ENCODE measurements around the gene SLC13A1. TPM values are rescaled to one million over a fixed set of nuclear protein-coding genes. Genes with fewer than 3 reads are reported as not detected.

Gene SLC13A1
- total and polyA plus RNA-seq, 10 donors = not detected

GRCh38 chr7:123131961-123132360, 67.8 kb downstream of the SLC13A1 start:
- 71 to 90% (median 80%) methylated on average over 1 of the region's 1 CpG for WGBS, 5 donors
- TF ChIP-seq POLR2AphosphoS5 (IDR thresholded peaks at IDR 0.05) (no peak), POLR2A (IDR thresholded peaks at IDR 0.05) (no peak), CTCF (IDR thresholded peaks at IDR 0.05 in 8 of 11, conservative IDR thresholded peaks at IDR 0.05 in 3 of 11) (no peak)
- no peaks in the 10 kb centered on the region for H3K4me1 ChIP-seq
- H3K27ac ChIP-seq = no peak overlapping the region
- H3K9me3 ChIP-seq = peaks cover 0 to 3% (median 0%) of the 10 kb centered on the region in 8 donors
- intact Hi-C loops (cut with DNase I; ENCODE audit: low total_unique reads) = no loop called here
- no peak overlapping the region for H3K4me3 ChIP-seq
- H3K27me3 ChIP-seq (replicated peaks in 1 of 7) = no peaks in the 10 kb centered on the region
- H3K36me3 ChIP-seq = no peaks in the 10 kb centered on the region
- DNase-seq = no peak

DNA sequence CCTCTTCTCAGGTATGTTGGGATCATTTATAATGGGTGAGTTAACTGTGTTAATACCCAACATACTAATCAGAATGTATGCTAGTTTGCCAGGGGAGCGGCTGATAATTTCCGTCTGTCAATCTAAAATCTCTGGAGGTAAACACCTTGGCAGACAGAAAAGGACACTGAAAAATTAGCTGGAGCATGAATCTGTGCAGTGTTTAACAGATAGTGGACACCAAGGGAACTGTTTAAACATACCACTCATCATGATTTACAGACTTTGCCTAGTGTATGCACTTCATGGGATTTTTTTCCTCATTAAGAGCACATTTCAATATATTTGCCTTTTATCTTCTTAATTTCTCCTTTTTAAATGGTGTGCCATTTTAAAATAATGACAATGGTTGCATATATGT, 68.2 kb downstream of the SLC13A1 start:
- Histone ChIP-seq H3K4me3 (no peak overlapping the region), H3K9me3 (peaks cover 0 to 3% (median 0%) of the 10 kb centered on the region in 8 donors), H3K4me1 (no peaks in the 10 kb centered on the region), H3K36me3 (no peaks in the 10 kb centered on the region), H3K27me3 (replicated peaks in 1 of 7) (no peaks in the 10 kb centered on the region), H3K27ac (no peak overlapping the region)
- 29 to 61% (median 49%) methylated on average over 2 of the region's 2 CpGs for WGBS, 5 donors
- DNase-seq = no peak
- TF ChIP-seq POLR2AphosphoS5 (IDR thresholded peaks at IDR 0.05) (no peak), POLR2A (IDR thresholded peaks at IDR 0.05) (no peak), CTCF (IDR thresholded peaks at IDR 0.05 in 8 of 11, conservative IDR thresholded peaks at IDR 0.05 in 3 of 11) (no peak)
- intact Hi-C loops (cut with DNase I; ENCODE audit: low total_unique reads) = no loop called here

GRCh38 chr7:123131140-123131539, 68.6 kb downstream of the SLC13A1 start:
- no peak for TF ChIP-seq CTCF (IDR thresholded peaks at IDR 0.05 in 8 of 11, conservative IDR thresholded peaks at IDR 0.05 in 3 of 11)
- TF ChIP-seq POLR2A (IDR thresholded peaks at IDR 0.05) = no peak
- TF ChIP-seq POLR2AphosphoS5 (IDR thresholded peaks at IDR 0.05) = no peak
- no peak overlapping the region for H3K27ac ChIP-seq
- DNase-seq = no peak
- H3K4me3 ChIP-seq = no peak overlapping the region
- no peaks in the 10 kb centered on the region for H3K27me3 ChIP-seq (replicated peaks in 1 of 7)
- H3K36me3 ChIP-seq = no peaks in the 10 kb centered on the region
- 79 to 98% (median 87%) methylated on average over 1 of the region's 1 CpG for WGBS, 5 donors
- intact Hi-C loops (cut with DNase I; ENCODE audit: low total_unique reads) = no loop called here
- no peaks in the 10 kb centered on the region for H3K4me1 ChIP-seq
- peaks cover 0 to 3% (median 0%) of the 10 kb centered on the region in 8 donors for H3K9me3 ChIP-seq

DNA sequence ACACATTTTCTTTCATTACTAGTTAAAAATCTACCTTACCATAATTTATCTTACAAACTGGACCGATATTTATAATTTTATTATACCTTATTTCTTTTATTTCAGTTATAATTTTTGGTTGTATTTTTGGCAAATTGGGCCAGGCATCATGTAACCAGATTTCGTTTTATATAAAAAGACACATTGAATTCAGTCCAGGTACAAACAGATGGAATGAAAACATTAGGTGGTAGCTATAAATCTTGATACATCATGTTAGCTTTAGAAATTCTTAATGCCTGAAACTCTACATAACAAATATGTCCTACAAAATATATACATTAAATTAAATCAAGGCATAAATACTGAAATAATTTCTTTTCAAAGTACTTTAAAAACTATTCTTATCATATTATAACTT, 73.1 kb downstream of the SLC13A1 start:
- no peak for DNase-seq
- no peak overlapping the region for H3K4me3 ChIP-seq
- 40 to 70% (median 60%) methylated on average over 2 of the region's 2 CpGs for WGBS, 5 donors
- intact Hi-C loops (cut with DNase I; ENCODE audit: low total_unique reads) = no loop called here
- no peaks in the 10 kb centered on the region for H3K4me1 ChIP-seq
- TF ChIP-seq POLR2AphosphoS5 (IDR thresholded peaks at IDR 0.05) = no peak
- no peak for TF ChIP-seq CTCF (IDR thresholded peaks at IDR 0.05 in 8 of 11, conservative IDR thresholded peaks at IDR 0.05 in 3 of 11)
- TF ChIP-seq POLR2A (IDR thresholded peaks at IDR 0.05) = no peak
- H3K36me3 ChIP-seq = no peaks in the 10 kb centered on the region
- H3K9me3 ChIP-seq = no peaks in the 10 kb centered on the region
- H3K27me3 ChIP-seq (replicated peaks in 1 of 7) = no peaks in the 10 kb centered on the region
- H3K27ac ChIP-seq = no peak overlapping the region

Data from spleen (tissue), 11 donors.